Stimulated activated CD4-positive, alpha-beta T cell treated with anti-CD3 and anti-CD28 coated beads, Interleukin-15, amount 100 ng/mL, for 1 hour (primary cell): ENCODE results near the gene MED13.
A peak's percentile ranks its signal among the peaks of the same experiment; 100 is the strongest.
"Not testable (repeated sequence)": the region's sequence is repeated elsewhere in the genome, so short reads cannot be mapped to it uniquely, and the experiment has no call there.

Experiments
- DNase-seq, 2 donors: peaks; one replicate each; pipeline ENCODE4 v3.0.0-alpha.2; 2020; ENCODE audit warnings: low read depth in 1 of 2, low spot score in 1 of 2

Gene MED13

DNA sequence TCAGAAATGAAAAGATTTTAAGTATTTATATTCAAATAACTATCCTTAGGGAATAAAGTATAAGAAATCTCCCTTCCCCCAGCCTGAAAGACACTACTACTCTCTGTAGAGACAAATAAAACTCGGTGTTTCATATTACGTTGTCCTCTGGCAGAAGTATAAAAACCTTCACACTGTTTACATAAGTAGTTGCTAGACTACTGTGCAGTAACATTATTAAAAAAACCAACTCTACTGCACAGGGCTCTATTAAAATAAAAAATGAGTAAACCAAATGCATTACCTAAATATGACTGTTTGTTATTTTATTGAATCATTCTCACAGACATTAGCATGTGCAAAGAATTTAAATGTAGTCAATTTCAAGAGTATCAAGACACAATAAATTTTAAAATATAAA, 67.4 kb downstream of the MED13 start:
- DNase-seq = no peak

DNA sequence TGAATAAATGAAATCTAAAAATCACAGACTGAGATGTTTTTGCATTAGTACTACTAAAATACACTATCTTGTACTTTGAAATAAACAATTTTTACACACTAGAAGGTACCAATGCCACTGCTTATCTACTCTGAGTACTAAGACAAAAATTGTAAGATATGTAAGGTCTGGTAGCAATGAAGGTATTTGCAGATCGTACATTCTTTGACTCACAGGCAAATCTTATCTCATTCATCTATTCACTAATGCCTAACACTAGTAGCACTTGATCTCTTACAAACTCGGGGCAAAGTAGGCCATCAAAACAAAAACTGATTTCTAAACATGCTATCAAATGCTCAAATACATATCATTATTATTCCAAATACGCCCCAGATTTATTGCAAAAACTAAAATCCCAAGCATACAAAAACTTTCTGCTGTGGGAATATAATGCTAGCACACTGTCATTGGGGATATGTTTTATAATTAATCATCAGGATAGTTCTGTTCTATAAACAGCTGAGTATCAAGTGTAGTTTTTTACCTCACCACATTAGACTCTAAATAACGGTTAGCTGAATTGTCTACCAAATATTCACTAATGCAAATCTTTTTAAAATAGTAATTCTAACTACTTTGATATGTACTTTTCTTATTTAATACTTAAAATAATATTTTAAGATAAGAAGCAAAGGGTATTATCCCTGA, 68.0 kb downstream of the MED13 start:
- DNase-seq = no peak

DNA sequence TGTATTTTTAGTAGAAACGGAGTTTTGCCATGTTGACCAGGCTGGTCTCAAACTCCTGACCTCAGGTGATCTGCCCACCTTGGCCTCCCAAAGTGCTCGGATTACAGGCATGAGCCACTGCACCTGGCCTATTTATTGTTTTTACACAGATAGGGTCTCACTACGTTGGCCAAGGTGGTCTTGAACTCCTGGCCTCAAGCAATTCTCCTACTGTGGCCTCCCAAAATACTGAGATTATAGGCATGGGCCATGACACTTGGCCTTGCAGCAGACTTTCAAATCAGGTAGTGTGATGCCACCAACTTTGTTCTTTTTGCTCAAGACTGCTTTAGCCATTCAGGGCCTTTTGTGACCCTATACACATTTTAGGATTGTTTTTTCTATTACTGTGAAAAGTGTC, 75.6 kb downstream of the MED13 start:
- no peak for DNase-seq

DNA sequence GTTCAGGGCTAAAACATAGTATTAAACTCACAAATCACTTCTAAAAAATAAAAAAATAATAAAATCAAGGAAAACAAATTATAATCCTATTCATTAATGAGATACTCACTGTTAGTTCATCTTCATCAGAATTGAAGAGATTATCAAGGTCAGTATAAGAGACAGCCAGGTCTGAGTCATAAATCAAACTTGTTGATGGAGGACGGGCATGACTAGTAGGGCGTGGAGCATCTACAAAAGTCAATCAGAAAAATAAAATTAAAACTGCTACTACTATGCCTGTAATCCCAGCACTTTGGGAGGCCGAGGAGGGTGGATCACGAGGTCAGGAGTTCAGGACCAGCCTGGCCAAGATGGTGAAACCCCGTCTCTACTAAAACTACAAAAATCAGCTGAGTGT, 78.2 kb downstream of the MED13 start:
- DNase-seq = no peak

DNA sequence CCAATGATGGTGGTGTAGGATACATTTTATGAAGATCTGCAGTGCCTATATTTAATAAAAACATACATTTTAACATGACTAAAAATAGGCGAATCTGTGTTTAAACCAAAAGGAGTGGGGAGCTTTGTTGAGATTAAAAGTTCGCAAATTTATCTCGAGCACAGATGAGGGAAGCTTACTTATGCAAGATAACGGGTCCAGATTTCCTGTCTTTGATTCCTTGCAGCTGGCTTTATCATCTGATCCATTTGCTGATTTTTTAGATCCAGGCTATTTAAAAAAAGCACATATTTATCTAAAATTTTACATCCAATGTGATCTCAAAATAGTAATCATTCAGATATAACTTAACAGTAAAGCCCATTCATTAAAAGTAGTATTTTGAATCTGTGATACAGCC, 80.3 kb downstream of the MED13 start:
- no peak for DNase-seq

DNA sequence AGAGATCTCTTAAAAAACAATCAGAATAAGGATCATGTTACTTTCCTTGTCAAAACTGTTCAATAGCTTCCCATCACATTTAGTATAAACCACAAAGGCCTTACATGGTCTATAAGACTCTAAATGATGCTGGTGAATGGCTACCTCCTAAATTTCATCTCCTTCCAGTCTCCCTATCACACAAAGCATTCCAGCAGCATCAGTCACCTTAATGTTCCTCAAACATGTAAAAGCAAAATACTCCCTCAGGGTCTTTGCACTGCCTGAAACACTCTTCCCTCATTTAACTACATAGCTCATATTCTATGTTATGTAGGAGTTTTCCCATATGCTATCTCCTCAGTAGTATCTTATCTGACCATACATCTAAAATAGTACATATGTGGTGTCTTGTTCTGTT, 83.8 kb downstream of the MED13 start:
- no peak for DNase-seq

DNA sequence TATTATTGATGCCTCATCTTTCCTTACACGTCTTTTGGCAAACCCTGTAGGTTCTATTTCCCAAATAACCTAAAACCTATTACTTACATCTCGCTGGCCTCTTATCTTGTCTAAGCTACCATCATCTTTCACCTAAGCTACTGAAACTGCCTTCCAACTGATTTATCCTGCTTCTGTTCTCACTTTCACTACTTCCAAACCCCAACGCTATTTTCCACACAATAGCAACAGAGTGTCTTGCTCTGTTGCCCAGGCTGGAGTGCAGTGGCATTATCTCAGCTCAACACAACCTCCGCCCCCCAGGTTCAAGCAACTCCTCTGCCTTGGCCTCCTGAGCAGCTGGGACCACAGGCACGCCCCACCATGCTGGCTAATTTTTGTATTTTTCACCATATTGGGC, 84.5 kb downstream of the MED13 start:
- DNase-seq = no peak

DNA sequence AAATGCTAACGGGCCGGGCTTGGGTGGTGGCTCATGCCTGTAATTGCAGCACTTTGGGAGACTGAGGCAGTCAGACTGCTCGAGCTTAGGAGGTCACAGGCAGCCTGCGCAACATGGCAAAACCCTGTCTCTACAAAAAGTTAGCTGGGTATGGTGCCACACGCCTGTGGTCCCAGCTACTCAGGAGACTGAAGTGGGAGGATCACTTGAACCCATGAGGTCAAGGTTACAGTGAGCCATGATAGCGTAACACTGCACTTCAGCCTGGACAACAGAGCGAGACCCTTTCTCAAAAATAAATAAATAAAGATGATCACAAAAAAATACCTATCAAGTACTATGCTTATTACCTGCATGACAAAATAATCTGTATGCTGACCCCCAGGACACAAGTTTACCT, 91.0 kb downstream of the MED13 start:
- DNase-seq = no peak

DNA sequence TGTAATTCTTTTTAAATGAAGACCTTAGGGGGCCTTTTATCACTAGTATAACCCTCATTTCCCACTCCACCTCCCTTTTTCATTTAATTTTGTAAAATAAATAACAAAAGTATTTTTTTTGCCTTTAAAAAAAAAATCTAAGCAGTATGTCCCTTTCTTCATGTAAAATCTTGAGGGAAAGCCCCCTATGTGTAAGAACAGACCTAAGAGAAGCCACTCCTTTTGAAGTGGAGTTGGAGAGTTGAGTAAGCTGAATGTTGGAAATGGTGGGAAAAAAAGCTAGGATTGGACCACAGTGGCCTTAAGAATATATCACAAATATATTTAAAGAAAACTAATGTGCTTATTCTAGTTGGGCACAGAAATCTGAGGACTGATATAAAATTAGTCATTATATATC, 92.8 kb downstream of the MED13 start:
- DNase-seq = no peak

DNA sequence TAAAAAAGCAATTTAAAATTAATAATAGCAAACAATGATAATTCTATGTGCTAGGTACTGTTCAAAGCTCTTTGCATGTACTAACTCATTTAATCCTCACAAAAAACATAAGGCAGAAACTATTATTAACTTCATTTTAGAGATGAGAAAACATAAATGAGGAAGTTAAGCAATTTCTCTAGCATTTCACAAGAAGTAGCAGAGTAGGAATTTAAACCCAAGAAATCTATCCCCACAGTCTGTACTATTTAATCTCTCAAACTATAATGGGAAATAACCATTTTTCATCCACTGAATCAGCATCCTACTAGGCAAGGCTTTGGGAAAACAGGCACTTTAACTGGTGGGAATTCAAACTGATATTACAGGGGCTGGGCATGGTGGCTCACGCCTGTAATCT, 95.0 kb downstream of the MED13 start:
- DNase-seq = no peak

DNA sequence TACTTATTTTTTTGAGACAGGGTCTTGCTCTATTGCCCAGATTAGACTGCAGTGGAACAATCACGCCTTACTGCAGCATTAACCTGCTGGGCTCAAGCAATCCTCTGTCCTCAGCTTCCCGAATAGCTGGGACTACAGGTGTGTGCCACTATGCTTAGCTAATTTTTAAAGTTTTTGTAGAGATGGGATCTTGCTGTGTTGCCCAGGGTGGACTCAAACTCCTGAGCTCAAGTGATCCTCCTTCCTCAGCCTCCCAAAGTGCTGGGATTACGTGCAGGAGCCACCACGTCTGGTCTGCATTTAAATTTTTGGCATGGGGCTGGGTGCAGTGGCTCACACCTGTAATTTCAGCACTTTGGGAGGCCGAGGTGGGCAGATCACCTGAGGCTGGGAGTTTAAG, 96.3 kb downstream of the MED13 start:
- no peak for DNase-seq

DNA sequence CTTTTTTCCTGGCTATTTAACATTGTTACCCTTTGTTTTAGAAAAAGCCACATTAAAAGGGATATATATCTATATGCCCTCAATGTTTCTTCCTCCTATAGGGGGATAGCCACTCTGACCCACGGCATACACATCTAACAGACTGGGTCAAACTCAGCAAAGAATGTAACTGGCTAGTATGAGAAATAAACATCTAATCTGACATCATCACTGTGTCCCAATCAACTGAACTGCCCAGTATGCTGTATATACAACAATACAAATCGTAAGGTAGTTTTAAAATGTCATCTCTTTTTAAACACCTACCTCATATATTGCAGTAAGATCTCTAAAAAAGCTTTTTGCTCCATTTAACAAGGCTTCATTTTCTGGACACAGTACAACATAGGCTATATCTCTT, 97.3 kb downstream of the MED13 start:
- DNase-seq = no peak

DNA sequence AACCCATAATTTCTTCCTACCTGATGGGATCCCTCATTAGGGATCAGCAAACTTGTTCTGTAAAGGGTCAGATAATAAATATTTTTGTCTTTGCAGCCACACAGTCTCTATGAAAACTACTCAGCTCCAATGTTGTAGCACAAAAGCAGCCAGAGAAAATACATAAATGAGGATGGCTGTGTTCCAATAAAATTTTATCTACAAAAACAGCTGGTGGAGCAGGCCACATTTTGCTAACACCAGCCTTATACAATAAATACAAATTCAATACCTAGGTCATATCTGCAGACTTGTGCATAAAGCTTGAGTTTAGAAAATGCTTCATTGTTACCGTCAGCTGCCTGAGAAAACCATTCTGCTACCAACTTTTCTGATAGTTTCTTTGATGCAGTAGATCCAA, 98.9 kb downstream of the MED13 start:
- DNase-seq = no peak

DNA sequence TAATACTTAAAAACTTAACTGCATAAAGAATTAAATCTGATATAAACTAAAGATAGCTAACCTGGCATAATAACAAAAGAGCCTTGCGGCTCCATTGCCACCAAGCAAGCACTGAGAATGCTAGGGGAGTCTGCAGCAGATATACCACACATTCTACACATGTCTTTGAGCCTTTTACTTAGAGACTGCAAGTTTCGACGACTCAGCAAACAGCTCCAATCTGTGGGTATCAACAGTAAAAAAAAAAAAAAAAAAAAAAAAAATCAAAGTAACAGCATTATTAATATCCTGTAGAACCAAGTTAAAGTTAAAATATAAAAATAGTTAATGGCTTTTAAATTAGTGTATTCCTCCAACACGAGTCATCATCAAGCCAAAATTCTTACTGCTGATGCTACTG, 109.5 kb downstream of the MED13 start:
- no peak for DNase-seq

DNA sequence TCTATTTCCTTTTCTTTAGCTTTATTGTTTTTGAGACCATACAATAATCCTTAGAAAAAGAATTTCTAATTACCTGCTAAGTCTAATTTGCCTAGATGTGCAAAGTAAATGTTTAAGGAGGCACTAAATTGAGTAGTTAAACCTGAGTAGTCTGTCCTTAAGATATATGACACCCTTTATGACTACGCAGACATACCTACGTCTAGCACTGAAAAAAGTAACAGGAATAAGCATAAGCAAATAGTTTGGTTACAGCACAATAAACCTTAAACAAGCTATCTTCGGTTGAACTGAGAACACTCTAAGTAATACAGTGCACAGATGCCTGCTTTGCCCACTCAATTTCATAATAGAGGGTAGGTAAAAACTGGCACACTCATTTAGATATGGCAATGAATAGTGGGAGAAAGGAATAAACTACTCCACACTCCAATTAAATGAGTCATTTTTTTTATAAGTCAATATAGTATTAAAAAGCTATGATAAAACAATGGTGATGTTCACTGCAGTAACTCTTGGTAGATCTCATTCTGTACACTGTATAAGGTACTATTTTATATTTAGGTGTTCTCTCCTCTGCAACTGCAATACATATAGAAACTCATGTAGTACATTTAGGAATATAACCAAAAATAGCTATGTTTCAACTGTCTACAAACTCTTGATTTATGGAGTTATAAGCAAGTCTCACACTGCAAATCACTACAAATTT, 117.6 kb downstream of the MED13 start:
- no peak for DNase-seq

DNA sequence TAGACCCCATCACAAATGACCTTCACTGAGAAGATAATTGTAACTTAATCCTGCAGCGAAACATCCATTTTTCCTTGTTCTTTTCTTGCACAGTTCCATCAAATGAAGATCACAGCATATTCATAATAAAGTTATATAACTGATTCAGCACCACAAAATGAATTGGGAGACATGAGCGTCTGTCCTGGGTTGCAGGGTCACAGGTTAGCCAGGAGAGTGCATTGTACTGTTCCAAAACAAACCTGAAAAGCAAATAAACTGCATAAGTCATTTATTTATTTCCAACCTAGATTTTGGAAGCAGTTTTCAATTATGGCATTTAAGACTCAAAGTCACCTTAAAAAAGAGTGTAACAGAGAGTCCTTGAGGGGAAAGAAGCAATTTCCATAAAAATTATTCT, 118.7 kb downstream of the MED13 start:
- no peak for DNase-seq

DNA sequence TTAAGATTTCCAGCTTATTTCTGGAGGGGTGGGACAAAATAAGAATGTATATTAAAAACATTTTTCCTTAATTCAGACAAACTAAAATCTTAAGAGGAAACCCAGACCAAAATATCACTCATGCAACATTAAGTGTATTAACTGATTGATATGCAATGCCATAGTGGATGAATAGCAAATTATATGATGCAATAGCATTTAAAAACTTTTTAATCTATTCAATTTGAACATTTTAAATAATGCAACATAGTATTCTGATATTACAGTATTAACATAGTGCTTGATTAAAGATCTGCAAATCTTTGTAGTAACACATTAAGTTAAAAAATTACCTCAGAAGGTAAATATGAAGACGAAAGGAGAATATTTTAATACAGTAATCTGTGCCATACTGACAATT, 122.0 kb downstream of the MED13 start:
- no peak for DNase-seq

DNA sequence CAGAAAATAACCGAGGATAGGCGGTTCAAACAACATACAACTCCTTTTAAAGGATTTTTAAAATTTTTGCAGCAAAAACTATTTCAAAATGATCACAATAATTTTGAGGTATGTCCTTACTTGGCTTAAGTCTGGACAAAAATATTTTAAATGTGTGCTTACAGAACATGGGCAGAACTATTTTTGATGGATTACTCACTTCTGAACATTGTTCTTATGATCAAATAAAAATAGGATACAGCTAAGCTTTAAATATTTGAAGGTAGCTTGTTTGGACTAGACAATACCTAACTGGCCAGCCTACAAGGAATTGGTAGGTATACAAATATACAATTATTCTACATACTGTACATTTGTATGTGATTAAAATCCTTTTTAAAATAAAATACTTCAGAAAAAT, 123.0 kb downstream of the MED13 start:
- DNase-seq = no peak

DNA sequence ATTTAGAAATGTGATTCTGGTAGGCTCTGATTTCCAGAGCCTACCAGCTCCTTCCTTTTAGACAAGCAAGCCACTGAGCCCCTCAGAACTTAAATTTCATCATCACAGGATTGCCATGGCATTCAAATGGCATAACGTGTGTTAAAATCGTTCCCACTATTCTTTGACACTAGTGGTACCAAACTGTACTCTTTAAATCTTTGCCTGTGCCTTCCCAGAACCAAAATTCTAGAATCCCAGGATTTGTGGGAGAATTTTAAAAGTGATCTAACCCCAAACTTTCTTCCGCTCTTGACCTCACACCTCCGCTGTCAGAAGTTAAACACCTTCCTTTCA, 137.0 kb downstream of the MED13 start:
- DNase-seq = no peak

DNA sequence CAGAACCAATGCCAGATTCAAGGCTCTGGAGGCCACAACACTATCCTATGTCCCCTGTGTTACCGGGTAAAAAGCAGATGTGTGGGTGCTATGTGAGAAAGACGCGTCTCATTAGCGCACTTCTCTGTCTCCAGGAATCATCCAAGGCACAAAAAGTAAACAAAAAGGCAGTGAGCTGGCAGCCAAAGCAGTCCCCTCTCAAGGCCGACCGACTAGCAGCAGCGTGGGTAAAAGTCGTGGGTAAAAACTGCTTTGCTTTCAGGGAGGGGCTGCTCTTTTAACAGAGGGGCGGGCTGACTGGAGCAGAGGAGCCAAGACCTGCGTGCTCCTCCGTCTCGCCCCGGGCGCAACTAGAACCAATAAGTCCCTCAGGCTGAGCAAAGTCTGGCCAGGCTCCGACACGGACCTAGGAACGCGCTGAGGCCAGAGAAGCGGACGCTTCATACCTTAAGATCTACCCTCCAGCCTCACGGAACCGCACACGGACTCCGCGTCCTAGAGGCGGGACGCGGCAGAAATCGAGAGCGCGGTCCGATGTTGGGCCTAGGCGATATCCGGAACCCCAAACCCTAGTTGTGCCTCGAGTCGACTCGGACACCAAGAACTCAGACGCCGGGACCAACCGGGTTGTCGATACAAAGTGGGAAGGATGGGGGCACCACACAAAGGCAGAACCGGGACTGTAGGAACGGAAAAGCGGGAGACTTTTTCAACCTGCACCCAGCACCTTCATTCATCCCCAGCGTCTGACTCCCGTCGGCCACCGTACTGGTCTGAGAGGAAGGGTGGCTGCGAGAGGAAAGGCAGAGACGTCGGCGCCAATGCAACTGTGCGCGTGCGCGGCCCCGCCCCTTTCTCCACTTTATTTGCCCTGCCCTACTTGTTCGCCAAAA, 137.6 kb downstream of the MED13 start, which contains the start of gene INTS2:
Gene INTS2 (minus strand): TSS at position 775 of the 893 bp plus-strand sequence. CDS start 1,338 bp downstream, outside the sequence.
- DNase-seq = peak; percentile 92

DNA sequence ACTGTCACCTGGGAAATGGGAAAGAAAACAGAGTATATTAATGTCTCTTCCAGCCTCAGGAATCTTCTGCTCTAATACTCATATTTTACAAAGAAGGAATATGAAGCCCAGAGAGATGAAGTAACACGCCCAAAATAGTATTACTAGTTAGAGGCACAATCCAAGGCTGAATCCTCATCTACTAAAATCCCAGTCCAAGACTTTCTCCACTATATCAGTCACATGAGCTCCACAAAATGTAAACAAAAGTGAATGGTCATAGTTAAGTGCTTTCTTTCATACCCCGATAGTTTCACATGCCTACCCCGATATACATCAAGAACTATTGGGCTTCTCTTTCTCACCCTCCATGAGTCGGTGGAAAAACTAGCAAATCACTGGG, 138.3 kb downstream of the MED13 start:
- DNase-seq = no peak

DNA sequence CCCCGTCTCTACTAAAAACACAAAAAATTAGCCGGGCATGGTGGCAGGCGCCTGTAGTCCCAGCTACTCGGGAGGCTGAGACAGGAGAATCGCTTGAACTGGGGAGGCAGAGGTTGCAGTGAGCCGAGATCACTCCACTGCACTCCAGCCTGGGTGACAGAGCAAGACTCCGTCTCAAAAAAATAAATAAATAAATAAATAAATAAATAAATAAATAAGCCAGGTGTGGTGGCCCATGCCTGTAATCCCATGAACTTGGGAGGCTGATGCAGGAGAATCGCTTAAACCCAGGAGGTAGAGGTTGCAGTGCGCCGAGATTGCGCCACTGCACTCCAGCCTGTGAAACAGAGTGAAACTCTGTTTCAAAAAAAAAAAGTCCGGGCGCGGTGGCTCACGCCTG, 149.9 kb downstream of the MED13 start:
- DNase-seq = not testable (repeated sequence)
